Left lobe of liver (tissue), 2 donors: ENCODE measurements around the gene PCDHB10. TPM values are rescaled to one million over a fixed set of nuclear protein-coding genes. Genes with fewer than 3 reads are reported as not detected.
A peak's percentile ranks its signal among the peaks of the same experiment; 100 is the strongest.
"Not testable (repeated sequence)": the region's sequence is repeated elsewhere in the genome, so short reads cannot be mapped to it uniquely, and the experiment has no call there.

ENCODE experiments used
- ATAC-seq: fragments of 200-7000 bp; cut with Tn5 transposase; one replicate; pipeline ENCODE4 v1.9.1; 2020; ENCODE audit warnings: mild to moderate bottlenecking, moderate library complexity
- DNase-seq: peaks from one replicate; pipeline ENCODE4 v3.0.0-alpha.2; 2020; ENCODE audit warnings: low spot score
- total RNA-seq: library from RNA; stranded (reverse); gene quantifications from one replicate; pipeline ENCODE4 v1.2.1, GENCODE V29; 2021
- donor health status: DM: no; HTN: no; CAD: no; lungs with moderate emphysema.
- donor health status: DM: no; HTN: yes; CAD: no.

The PCDHB10 gene
- total RNA-seq, 1 donor from 2014 or later = 0.28 TPM

- DNase-seq (no peak), ATAC-seq (no peak)
These were observed 5.1 kb upstream of the PCDHB10 start, which contains the start of gene PCDHB9 for GRCh38 chr5:141186897-141187512. TSS of gene PCDHB9 (plus strand) at chr5:141187161. CDS start at chr5:141187319, 158 bp downstream.

GRCh38 chr5:141188682-141189081 lies 3.5 kb upstream of the PCDHB10 start:
- ATAC-seq, DNase-seq: not testable (repeated sequence)

GRCh38 chr5:141189131-141189530 lies 3.0 kb upstream of the PCDHB10 start:
- ATAC-seq, DNase-seq: not testable (repeated sequence)

DNA sequence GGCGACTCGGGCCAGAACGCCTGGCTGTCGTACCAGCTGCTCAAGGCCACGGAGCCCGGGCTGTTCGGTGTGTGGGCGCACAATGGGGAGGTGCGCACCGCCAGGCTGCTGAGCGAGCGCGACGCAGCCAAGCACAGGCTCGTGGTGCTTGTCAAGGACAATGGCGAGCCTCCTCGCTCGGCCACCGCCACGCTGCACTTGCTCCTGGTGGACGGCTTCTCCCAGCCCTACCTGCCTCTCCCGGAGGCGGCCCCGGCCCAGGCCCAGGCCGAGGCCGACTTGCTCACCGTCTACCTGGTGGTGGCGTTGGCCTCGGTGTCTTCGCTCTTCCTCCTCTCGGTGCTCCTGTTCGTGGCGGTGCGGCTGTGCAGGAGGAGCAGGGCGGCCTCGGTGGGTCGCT lies 2.2 kb downstream of the PCDHB10 start:
- not testable (repeated sequence) for ATAC-seq, DNase-seq

- ATAC-seq = no peak
- no peak for DNase-seq
These were observed 4.2 kb downstream of the PCDHB10 start for GRCh38 chr5:141196363-141196762.

DNA sequence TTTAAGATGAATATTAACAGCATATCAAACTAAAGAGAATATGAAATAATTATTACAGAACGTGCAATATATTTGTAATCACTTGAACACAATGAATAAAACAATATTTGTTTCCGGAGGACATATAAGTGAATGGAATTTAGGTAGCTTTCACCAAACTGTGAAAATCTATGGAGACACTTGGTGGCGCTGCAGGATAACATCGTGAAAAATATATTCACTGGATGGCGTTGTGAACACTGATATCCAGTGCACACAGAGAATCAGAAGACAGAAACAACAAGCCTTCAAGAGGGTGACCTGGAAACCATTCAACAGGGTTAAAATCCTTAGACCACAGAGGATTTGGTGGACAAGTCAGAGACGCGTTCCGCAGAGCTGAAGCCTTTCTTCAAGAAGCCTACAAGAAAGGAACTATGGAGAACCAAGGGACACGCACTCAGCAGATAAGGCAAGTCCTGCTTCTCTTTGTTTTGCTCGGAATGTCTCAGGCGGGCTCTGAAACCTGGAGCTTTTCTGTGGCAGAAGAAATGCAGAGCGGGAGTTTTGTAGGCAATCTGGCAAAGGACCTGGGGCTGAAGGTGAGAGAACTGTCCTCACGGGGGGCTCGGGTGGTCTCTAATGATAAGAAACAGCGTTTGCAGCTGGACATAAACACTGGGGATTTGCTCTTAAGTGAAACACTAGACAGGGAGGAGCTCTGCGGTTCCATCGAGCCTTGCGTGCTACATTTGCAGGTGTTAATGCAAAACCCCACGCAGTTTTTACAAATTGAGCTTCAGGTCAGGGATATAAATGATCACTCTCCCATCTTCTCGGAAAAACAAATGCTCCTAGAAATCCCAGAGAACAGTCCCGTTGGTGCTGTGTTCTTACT lies 7.4 kb downstream of the PCDHB10 start, which contains the start of gene PCDHB11:
Gene PCDHB11 (plus strand): TSS at position 269 of the 877 bp plus-strand sequence. CDS start 148 bp downstream, at position 417.
- DNase-seq (no peak), ATAC-seq (no peak)

GRCh38 chr5:141201126-141201525 lies 9.0 kb downstream of the PCDHB10 start:
- not testable (repeated sequence) for ATAC-seq, DNase-seq

GRCh38 chr5:141201646-141202045 lies 9.5 kb downstream of the PCDHB10 start:
- not testable (repeated sequence) for DNase-seq, ATAC-seq

- ATAC-seq (no peak), DNase-seq (no peak)
These were observed 16.3 kb downstream of the PCDHB10 start, which contains the start of gene PCDHB12 for GRCh38 chr5:141208478-141208877. TSS of gene PCDHB12 (plus strand) at chr5:141208719. CDS start at chr5:141208908, 189 bp downstream.

- not testable (repeated sequence) for DNase-seq, ATAC-seq
These were observed 18.1 kb downstream of the PCDHB10 start for GRCh38 chr5:141210281-141210680.

GRCh38 chr5:141210849-141211248 lies 18.7 kb downstream of the PCDHB10 start:
- ATAC-seq = not testable (repeated sequence)

GRCh38 chr5:141213656-141214339 lies 21.6 kb downstream of the PCDHB10 start, which contains the start of gene PCDHB13:
TSS of gene PCDHB13 (plus strand) at chr5:141213919. CDS start at chr5:141214124, 205 bp downstream.
- not testable (repeated sequence) for DNase-seq
- peak; percentile 70 for ATAC-seq

More at GRCh38 chr5:141210849-141211248, 18.7 kb downstream of the PCDHB10 start:
- not testable (repeated sequence) for DNase-seq

GRCh38 chr5:141214583-141214982 lies 22.4 kb downstream of the PCDHB10 start:
- DNase-seq, ATAC-seq: not testable (repeated sequence)

DNA sequence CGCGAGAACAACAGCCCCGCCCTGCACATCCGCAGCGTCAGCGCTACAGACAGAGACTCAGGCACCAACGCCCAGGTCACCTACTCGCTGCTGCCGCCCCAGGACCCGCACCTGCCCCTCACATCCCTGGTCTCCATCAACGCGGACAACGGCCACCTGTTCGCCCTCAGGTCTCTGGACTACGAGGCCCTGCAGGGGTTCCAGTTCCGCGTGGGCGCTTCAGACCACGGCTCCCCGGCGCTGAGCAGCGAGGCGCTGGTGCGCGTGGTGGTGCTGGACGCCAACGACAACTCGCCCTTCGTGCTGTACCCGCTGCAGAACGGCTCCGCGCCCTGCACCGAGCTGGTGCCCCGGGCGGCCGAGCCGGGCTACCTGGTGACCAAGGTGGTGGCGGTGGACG lies 23.4 kb downstream of the PCDHB10 start:
- DNase-seq, ATAC-seq: not testable (repeated sequence)

GRCh38 chr5:141216035-141216434 lies 23.9 kb downstream of the PCDHB10 start:
- ATAC-seq, DNase-seq: not testable (repeated sequence)

DNA sequence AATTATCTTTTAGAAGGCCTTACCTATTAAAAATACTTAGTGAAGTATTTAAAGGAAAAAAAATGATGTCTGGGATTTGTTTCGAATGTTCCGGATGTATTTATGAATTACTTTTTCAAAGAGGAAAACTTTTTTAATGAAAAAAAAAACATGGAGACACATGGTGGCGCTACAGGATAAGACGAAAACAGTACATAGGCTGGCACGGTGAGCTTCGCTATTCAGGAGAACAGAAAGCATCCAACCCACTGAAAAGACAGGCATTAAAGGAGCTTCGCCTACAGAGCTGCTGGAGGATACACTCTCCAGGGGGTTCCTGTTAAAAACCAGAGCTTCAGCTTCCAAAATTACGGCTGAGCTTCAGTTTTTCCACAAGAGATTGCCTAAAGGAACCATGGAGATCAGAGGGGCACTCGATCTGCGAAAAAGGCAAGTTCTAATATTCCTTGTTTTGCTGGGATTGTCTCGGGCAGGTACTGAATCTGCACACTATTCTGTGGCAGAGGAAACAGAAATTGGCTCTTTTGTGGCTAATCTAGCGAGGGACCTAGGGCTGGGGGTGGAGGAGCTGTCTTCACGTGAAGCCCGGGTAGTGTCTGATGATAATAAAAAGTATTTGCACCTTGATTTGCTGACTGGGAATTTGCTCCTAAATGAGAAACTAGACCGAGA lies 31.1 kb downstream of the PCDHB10 start, which contains the start of gene PCDHB14:
Gene PCDHB14 (plus strand): TSS at position 232 of the 672 bp plus-strand sequence. CDS start 163 bp downstream, at position 395.
- ATAC-seq (peak; percentile 73), DNase-seq (no peak)

- not testable (repeated sequence) for DNase-seq, ATAC-seq
These were observed 32.7 kb downstream of the PCDHB10 start for GRCh38 chr5:141224844-141225243.

DNA sequence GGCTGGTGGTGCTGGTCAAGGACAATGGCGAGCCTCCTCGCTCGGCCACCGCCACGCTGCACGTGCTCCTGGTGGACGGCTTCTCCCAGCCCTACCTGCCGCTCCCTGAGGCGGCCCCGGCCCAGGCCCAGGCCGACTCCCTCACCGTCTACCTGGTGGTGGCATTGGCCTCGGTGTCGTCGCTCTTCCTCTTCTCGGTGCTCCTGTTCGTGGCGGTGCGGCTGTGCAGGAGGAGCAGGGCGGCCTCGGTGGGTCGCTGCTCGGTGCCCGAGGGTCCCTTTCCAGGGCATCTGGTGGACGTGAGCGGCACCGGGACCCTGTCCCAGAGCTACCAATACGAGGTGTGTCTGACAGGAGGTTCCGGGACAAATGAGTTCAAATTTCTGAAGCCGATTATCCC lies 33.3 kb downstream of the PCDHB10 start:
- not testable (repeated sequence) for DNase-seq

DNA sequence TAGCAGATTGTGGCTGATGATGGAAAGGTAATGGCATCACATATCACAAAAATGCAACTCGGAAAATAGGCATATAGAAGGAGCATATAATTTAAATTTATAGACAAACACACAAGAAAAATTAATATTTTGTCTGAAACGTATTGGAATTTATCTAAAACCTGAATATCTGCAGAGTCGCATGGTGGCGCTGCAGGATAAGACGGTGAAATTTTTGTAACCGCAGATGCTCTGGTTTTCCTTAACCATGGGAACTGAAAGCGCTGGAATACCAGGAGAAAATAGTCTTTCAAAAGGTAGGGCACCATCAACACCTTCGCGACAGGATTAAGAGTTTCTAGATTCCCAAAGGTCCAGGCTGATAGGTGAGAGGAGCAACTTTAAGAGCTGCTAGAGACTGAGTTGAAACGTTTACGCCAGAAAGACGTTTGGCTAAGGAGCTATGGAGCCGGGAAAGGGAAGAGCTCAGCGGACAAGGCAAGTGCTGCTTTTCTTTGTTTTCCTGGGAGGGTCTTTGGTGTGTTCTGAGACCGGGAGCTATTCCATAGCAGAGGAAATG lies 42.0 kb downstream of the PCDHB10 start:
- DNase-seq (no peak), ATAC-seq (no peak)

More for the DNA sequence above, 33.3 kb downstream of the PCDHB10 start:
- ATAC-seq = not testable (repeated sequence)
